ENCODE results near the gene SGMS1.

Gene SGMS1

GRCh38 chr10:50586740-50587088, 37.0 kb downstream of the SGMS1 start:
- no peak overlapping the region for H3K27ac ChIP-seq

GRCh38 chr10:50585921-50586739, 37.6 kb downstream of the SGMS1 start:
- intact Hi-C loops (cut with DNase I; ENCODE audit: low total_unique reads), result no loop called here
- peaks cover 10 to 14% (median 11%) of the 10 kb centered on the region in 3 donors for H3K36me3 ChIP-seq
- H3K27ac ChIP-seq, result no peak overlapping the region
- H3K27me3 ChIP-seq, result no peaks in the 10 kb centered on the region
- H3K4me1 ChIP-seq, result peaks cover 0 to 3% (median 0%) of the 10 kb centered on the region in 4 donors
- DNase-seq, result no peak
- H3K9me3 ChIP-seq, result no peaks in the 10 kb centered on the region
- no peak overlapping the region for H3K4me3 ChIP-seq
- no peak for TF ChIP-seq CTCF (IDR thresholded peaks at IDR 0.05)

More at GRCh38 chr10:50586740-50587088, 37.0 kb downstream of the SGMS1 start:
- Histone ChIP-seq H3K4me1 (no peaks in the 10 kb centered on the region), H3K27me3 (no peaks in the 10 kb centered on the region), H3K9me3 (no peaks in the 10 kb centered on the region), H3K4me3 (no peak overlapping the region), H3K36me3 (peaks cover 10 to 14% (median 11%) of the 10 kb centered on the region in 3 donors)
- intact Hi-C loops (cut with DNase I; ENCODE audit: low total_unique reads), result no loop called here
- no peak for TF ChIP-seq CTCF (IDR thresholded peaks at IDR 0.05)
- DNase-seq, result no peak

GRCh38 chr10:50582766-50583762, 40.7 kb downstream of the SGMS1 start:
- intact Hi-C loops (cut with DNase I; ENCODE audit: low total_unique reads), result no loop called here
- Histone ChIP-seq H3K4me1 (peaks cover 0 to 10% (median 3%) of the 10 kb centered on the region in 4 donors), H3K27me3 (no peaks in the 10 kb centered on the region), H3K4me3 (no peak overlapping the region), H3K9me3 (no peaks in the 10 kb centered on the region), H3K36me3 (no peaks in the 10 kb centered on the region), H3K27ac (no peak overlapping the region)
- no peak for DNase-seq
- TF ChIP-seq CTCF (IDR thresholded peaks at IDR 0.05), result no peak

GRCh38 chr10:50582046-50582445, 41.7 kb downstream of the SGMS1 start:
- Histone ChIP-seq H3K4me3 (no peak overlapping the region), H3K4me1 (peaks cover 0 to 20% (median 13%) of the 10 kb centered on the region in 4 donors), H3K27me3 (no peaks in the 10 kb centered on the region), H3K27ac (no peak overlapping the region), H3K36me3 (no peaks in the 10 kb centered on the region), H3K9me3 (no peaks in the 10 kb centered on the region)
- DNase-seq, result no peak
- intact Hi-C loops (cut with DNase I; ENCODE audit: low total_unique reads), result no loop called here
- TF ChIP-seq CTCF (IDR thresholded peaks at IDR 0.05), result no peak

- no peaks in the 10 kb centered on the region for H3K9me3 ChIP-seq
- H3K4me3 ChIP-seq, result no peak overlapping the region
- H3K4me1 ChIP-seq, result peaks cover 0 to 34% (median 25%) of the 10 kb centered on the region in 4 donors
- no peaks in the 10 kb centered on the region for H3K36me3 ChIP-seq
- no peak for DNase-seq
- TF ChIP-seq CTCF (IDR thresholded peaks at IDR 0.05), result no peak
- intact Hi-C loops (cut with DNase I; ENCODE audit: low total_unique reads), result no loop called here
- H3K27me3 ChIP-seq, result no peaks in the 10 kb centered on the region
- H3K27ac ChIP-seq, result no peak overlapping the region
These were observed 43.4 kb downstream of the SGMS1 start for GRCh38 chr10:50580262-50580891.
